Skin epidermis (tissue), 12 donors: ENCODE measurements around the gene CPO.

Experiments used
- H3K27ac ChIP-seq, 21 experiments: fragments of 200-600 bp; sonication (generic) in 11 of 21; one replicate each; pipeline ENCODE4 v1.5.0; 2020; ENCODE audit warnings: mild to moderate bottlenecking in 3 of 21, inconsistent platforms in 2 of 21, moderate library complexity in 2 of 21
- H3K4me3 ChIP-seq, 7 experiments: fragments of 200-600 bp; sonication (generic) in 2 of 7; one replicate each; pipeline ENCODE4 v1.5.0; 2020; ENCODE audit warnings: inconsistent platforms in 2 of 7, mild to moderate bottlenecking in 2 of 7, moderate library complexity in 1 of 7

Gene CPO

GRCh38 chr2:206970589-206971360 is 31.5 kb downstream of the CPO start:
- H3K27ac ChIP-seq: no peak overlapping the region
- H3K4me3 ChIP-seq: no peak overlapping the region

- Histone ChIP-seq H3K27ac (no peak overlapping the region), H3K4me3 (no peak overlapping the region)
Measured at GRCh38 chr2:206971805-206972204, 32.5 kb downstream of the CPO start.

GRCh38 chr2:206974551-206974950 is 35.2 kb downstream of the CPO start:
- Histone ChIP-seq H3K27ac (no peak overlapping the region), H3K4me3 (no peak overlapping the region)

GRCh38 chr2:206978746-206979145 is 39.4 kb downstream of the CPO start:
- Histone ChIP-seq H3K27ac (no peak overlapping the region), H3K4me3 (no peak overlapping the region)

- Histone ChIP-seq H3K4me3 (no peak overlapping the region), H3K27ac (peak overlapping the region in 1 of 21 experiments; percentile 11)
Measured at GRCh38 chr2:206979365-206979764, 40.0 kb downstream of the CPO start.

GRCh38 chr2:206979922-206980321 is 40.6 kb downstream of the CPO start:
- no peak overlapping the region for H3K4me3 ChIP-seq
- H3K27ac ChIP-seq: peak overlapping the region in 1 of 21 experiments; percentile 11

- no peak overlapping the region for H3K4me3 ChIP-seq
- no peak overlapping the region for H3K27ac ChIP-seq
Measured at GRCh38 chr2:206980413-206980812, 41.1 kb downstream of the CPO start.

- Histone ChIP-seq H3K27ac (no peak overlapping the region), H3K4me3 (no peak overlapping the region)
Measured at GRCh38 chr2:206981086-206981674, 41.9 kb downstream of the CPO start.

GRCh38 chr2:206981739-206982340 is 42.5 kb downstream of the CPO start:
- no peak overlapping the region for H3K4me3 ChIP-seq
- H3K27ac ChIP-seq: peak overlapping the region in 1 of 21 experiments; percentile 1

GRCh38 chr2:206982360-206982955 is 43.1 kb downstream of the CPO start:
- H3K4me3 ChIP-seq: no peak overlapping the region
- H3K27ac ChIP-seq: peak overlapping the region in 1 of 21 experiments; percentile 1

- Histone ChIP-seq H3K4me3 (no peak overlapping the region), H3K27ac (no peak overlapping the region)
Measured at GRCh38 chr2:206983161-206983859, 44.0 kb downstream of the CPO start.

GRCh38 chr2:206984206-206984605 is 44.9 kb downstream of the CPO start:
- H3K27ac ChIP-seq: no peak overlapping the region
- H3K4me3 ChIP-seq: no peak overlapping the region

GRCh38 chr2:206986943-206987342 is 47.6 kb downstream of the CPO start:
- Histone ChIP-seq H3K4me3 (no peak overlapping the region), H3K27ac (no peak overlapping the region)

- no peak overlapping the region for H3K4me3 ChIP-seq
- no peak overlapping the region for H3K27ac ChIP-seq
Measured at GRCh38 chr2:206987810-206988209, 48.5 kb downstream of the CPO start.

GRCh38 chr2:206988884-206989283 is 49.6 kb downstream of the CPO start:
- H3K27ac ChIP-seq: no peak overlapping the region

GRCh38 chr2:206989311-206989710 is 50.0 kb downstream of the CPO start:
- no peak overlapping the region for H3K27ac ChIP-seq
- no peak overlapping the region for H3K4me3 ChIP-seq

More at GRCh38 chr2:206988884-206989283, 49.6 kb downstream of the CPO start:
- H3K4me3 ChIP-seq: no peak overlapping the region

GRCh38 chr2:206990360-206990759 is 51.0 kb downstream of the CPO start:
- H3K27ac ChIP-seq: no peak overlapping the region
- no peak overlapping the region for H3K4me3 ChIP-seq

GRCh38 chr2:206991070-206991469 is 51.8 kb downstream of the CPO start:
- Histone ChIP-seq H3K27ac (no peak overlapping the region), H3K4me3 (no peak overlapping the region)

- Histone ChIP-seq H3K27ac (no peak overlapping the region), H3K4me3 (no peak overlapping the region)
Measured at GRCh38 chr2:206993396-206993911, 54.1 kb downstream of the CPO start.

- Histone ChIP-seq H3K27ac (no peak overlapping the region), H3K4me3 (no peak overlapping the region)
Measured at GRCh38 chr2:206993964-206994363, 54.6 kb downstream of the CPO start.
